ENCODE data around the gene VN1R2.

DNA sequence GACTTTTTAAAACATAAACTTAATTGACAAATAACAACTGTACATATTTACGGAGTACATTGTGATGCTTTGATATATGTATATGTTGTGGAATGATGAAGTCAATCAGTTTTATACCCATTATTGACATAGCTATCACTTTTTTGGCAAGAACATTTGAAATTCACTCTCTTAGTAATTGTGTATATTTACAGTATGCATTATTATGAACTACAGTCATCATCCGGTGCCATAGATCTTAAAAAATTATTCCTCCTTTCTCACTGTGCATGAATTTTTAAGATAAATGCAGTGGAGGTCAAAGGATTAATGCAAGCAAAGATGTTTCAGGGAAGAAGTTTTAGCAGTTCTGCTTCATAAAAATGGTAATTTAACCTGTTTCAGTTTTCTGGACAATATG lies 17.4 kb downstream of the VN1R2 start:
- TF ChIP-seq, protein P1, sequence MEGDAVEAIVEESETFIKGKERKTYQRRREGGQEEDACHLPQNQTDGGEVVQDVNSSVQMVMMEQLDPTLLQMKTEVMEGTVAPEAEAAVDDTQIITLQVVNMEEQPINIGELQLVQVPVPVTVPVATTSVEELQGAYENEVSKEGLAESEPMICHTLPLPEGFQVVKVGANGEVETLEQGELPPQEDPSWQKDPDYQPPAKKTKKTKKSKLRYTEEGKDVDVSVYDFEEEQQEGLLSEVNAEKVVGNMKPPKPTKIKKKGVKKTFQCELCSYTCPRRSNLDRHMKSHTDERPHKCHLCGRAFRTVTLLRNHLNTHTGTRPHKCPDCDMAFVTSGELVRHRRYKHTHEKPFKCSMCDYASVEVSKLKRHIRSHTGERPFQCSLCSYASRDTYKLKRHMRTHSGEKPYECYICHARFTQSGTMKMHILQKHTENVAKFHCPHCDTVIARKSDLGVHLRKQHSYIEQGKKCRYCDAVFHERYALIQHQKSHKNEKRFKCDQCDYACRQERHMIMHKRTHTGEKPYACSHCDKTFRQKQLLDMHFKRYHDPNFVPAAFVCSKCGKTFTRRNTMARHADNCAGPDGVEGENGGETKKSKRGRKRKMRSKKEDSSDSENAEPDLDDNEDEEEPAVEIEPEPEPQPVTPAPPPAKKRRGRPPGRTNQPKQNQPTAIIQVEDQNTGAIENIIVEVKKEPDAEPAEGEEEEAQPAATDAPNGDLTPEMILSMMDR (IDR thresholded peaks at IDR 0.05) = no peak
- no peak for TF ChIP-seq POLR2A (IDR thresholded peaks at IDR 0.05)

Measured in adrenal gland (tissue), 5 donors.